Measurements from ENCODE around the gene IZUMO4.

The IZUMO4 gene, protein sequence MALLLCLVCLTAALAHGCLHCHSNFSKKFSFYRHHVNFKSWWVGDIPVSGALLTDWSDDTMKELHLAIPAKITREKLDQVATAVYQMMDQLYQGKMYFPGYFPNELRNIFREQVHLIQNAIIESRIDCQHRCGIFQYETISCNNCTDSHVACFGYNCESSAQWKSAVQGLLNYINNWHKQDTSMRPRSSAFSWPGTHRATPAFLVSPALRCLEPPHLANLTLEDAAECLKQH

GRCh38 chr19:2096480-2097202 is at the start of gene IZUMO4:
Gene IZUMO4 (plus strand): TSS chr19:2096915. CDS start chr19:2096946, 31 bp downstream.
- H3K4me3 ChIP-seq (ENCODE audit: low read depth, low read length): peak within 1 kb of the TSS; percentile 89
- DNase-seq (ENCODE audit: low read depth): no peak
- TF ChIP-seq, protein P1, sequence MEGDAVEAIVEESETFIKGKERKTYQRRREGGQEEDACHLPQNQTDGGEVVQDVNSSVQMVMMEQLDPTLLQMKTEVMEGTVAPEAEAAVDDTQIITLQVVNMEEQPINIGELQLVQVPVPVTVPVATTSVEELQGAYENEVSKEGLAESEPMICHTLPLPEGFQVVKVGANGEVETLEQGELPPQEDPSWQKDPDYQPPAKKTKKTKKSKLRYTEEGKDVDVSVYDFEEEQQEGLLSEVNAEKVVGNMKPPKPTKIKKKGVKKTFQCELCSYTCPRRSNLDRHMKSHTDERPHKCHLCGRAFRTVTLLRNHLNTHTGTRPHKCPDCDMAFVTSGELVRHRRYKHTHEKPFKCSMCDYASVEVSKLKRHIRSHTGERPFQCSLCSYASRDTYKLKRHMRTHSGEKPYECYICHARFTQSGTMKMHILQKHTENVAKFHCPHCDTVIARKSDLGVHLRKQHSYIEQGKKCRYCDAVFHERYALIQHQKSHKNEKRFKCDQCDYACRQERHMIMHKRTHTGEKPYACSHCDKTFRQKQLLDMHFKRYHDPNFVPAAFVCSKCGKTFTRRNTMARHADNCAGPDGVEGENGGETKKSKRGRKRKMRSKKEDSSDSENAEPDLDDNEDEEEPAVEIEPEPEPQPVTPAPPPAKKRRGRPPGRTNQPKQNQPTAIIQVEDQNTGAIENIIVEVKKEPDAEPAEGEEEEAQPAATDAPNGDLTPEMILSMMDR (IDR thresholded peaks at IDR 0.05; ENCODE audit: low read depth, low read length, missing control alignments): peak; percentile 46

GRCh38 chr19:2047076-2047448 is 49.7 kb upstream of the IZUMO4 start:
- H3K4me3 ChIP-seq (ENCODE audit: low read depth, low read length): peak overlapping the region; percentile 97; the same call in 1 of the 2 replicates
- DNase-seq (ENCODE audit: low read depth): no peak
- TF ChIP-seq, protein P1 (IDR thresholded peaks at IDR 0.05; ENCODE audit: low read depth, low read length, missing control alignments): peak; percentile 29

GRCh38 chr19:2047449-2048103 is 49.1 kb upstream of the IZUMO4 start:
- no peak for DNase-seq (ENCODE audit: low read depth)
- TF ChIP-seq, protein P1 (IDR thresholded peaks at IDR 0.05; ENCODE audit: low read depth, low read length, missing control alignments): no peak
- peak overlapping the region; percentile 97 for H3K4me3 ChIP-seq (ENCODE audit: low read depth, low read length)

- peak overlapping the region; percentile 97 for H3K4me3 ChIP-seq (ENCODE audit: low read depth, low read length)
- no peak for DNase-seq (ENCODE audit: low read depth)
- TF ChIP-seq, protein P1 (IDR thresholded peaks at IDR 0.05; ENCODE audit: low read depth, low read length, missing control alignments): no peak
These were observed 48.4 kb upstream of the IZUMO4 start for GRCh38 chr19:2048104-2048958.

DNA sequence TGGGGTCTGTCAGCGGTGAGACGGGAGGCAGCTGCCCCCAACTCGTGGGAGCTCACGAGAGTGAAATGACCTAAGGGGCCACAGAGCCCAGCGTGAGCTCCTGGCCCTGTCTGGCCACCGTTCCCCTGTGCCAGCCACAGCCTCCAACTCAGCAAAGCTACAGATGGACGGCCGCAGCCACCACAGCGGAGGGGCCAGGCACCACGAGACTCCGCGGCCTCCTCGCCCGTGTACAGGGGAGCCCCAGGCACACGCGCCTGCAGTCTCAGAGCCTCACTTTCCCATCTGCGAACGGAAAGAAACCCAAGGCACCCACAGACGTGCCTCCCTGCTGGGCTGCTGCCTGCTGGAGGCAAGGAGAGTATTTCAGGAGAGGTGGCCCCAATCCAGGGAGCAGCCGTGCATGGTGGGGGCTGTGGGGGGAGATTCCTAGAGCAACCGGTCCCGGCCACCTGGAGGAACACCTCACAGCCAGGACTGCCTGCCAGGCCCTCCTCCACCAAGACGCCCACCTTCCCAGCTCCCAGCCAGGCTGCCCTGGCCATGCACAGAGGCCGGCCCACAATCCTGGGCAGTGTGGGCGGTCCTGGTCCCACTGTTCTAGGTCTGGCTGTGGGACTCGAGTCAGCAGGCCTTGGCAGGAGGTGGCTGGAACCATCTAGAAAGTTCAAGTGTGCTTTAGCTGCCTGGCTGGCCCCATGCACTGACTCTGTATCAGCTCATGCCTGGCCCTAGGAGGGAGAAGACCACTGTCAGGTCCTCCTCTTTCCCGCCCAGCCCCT is 47.6 kb upstream of the IZUMO4 start:
- no peak for DNase-seq (ENCODE audit: low read depth)
- TF ChIP-seq, protein P1 (IDR thresholded peaks at IDR 0.05; ENCODE audit: low read depth, low read length, missing control alignments): no peak
- H3K4me3 ChIP-seq (ENCODE audit: low read depth, low read length): peak overlapping the region; percentile 97
